NCI-H2227 (cell line): ENCODE data around the gene RXFP4.
"Not testable (repeated sequence)": the region's sequence is repeated elsewhere in the genome, so short reads cannot be mapped to it uniquely, and the experiment has no call there.

Experiments used
- DNase-seq: peaks from one replicate; lab custom pipeline; 2025; ENCODE audit not compliant: unreplicated experiment; lab: John Stamatoyannopoulos, UW

RXFP4 gene, protein sequence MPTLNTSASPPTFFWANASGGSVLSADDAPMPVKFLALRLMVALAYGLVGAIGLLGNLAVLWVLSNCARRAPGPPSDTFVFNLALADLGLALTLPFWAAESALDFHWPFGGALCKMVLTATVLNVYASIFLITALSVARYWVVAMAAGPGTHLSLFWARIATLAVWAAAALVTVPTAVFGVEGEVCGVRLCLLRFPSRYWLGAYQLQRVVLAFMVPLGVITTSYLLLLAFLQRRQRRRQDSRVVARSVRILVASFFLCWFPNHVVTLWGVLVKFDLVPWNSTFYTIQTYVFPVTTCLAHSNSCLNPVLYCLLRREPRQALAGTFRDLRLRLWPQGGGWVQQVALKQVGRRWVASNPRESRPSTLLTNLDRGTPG

DNA sequence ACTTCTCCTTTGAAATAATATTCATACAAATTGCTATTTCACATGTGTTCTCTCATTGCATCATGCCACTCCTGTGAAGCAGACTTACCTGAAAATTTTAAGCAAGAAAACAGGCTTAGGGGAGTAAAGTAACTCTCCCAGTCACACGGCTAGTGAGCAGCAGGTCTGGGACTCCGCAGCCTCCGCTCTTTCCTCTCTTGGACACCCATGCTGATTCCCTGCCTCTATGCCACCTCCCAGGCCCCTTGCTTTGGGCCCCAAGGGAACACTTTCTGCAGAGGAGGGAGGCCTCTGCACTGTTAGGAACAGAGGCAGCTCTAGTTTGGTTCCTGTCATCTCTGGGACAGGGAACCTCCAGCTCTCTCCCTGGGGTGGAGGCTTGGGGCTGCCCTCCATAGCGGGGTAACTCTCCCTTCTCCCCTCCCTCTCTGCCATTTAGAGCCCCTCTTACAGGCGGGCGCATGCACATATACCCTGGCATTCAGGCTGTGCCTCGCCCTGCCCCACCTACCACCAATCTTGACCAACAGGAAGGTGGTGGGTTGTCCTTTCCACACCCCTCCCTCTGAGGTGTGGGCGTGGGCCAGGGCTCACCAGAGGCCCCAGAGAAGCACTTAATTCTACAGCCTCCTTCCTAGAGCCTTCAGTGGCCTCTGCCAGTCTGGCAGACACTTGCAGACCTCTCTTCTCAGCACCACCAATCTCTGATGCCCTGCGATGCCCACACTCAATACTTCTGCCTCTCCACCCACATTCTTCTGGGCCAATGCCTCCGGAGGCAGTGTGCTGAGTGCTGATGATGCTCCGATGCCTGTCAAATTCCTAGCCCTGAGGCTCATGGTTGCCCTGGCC is at the start of gene RXFP4:
Gene RXFP4, plus strand, starts transcription at position 646 of the 852 bp plus-strand sequence. Its CDS starts 72 bp downstream, at position 718.
- peak; percentile 23 for DNase-seq

DNA sequence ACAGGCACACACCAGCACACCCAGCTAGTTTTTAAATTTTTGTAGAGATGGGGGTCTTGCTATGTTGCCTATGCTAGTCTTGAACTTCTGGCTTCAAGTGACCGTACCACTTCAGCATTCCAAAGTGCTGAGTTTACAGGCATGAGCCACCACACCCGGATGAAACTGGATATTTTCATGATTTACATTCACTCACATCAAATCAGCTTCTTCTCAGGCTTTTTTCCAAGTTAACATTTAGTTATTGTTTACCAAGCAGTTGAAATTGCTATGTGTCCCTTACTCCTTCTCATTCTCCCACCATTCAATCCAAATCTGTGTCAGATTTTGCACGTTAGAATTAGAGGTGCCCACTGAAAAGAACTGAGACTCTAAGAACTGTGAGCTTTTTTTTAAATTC is 48.6 kb upstream of the RXFP4 start:
- DNase-seq, result no peak

DNA sequence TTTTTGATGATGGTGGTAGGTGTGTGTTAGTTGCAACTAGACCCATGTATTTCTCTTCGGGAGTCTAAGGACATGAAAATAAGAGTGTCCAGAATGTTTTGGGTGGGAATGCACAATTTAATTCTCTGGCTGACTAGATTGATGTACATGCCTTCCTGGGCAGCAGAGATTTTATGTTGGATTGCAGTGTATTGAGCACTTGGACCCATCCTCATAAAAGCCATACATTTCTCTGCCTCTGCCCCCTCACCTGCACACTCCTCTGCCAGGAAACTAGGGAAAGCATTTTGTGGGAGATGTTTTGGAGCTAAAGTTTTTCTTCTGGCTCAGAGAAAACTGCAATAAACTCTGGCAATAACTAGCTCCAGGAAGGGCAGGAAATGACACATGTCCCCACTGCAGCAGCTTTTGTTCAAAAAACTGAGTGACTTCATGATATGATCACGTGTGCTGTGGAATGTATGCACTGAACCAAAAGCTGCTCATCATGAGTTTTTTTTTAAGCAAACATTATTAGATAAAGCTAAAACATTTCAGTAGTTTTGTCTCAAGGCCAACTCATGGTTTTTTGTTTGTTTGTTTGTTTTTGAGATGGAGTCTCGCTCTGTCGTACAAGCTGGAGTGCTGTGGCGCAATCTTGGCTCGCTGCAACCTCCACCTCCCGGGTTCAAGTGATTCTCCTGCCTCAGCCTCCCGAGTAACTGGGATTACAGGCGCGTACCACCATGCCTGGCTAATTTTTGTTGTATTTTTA is 47.9 kb upstream of the RXFP4 start:
- no peak for DNase-seq

DNA sequence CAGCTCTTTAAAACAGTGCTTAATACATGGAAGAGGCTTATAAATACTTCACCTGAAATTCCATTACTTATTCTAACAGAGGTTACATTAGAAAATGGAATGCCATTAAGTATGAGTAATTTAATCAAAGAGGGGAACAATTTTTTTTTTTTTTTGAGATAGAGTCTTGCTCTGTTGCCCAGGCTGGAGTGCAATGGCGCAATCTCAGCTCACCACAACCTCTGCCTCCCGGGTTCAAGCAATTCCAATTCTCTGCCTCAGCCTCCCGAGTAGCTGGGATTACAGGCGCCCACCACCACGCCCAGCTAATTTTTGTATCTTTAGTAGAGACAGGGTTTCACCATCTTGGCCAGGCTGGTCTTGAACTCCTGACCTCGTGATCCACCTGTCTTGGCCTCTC is 45.8 kb upstream of the RXFP4 start:
- not testable (repeated sequence) for DNase-seq

DNA sequence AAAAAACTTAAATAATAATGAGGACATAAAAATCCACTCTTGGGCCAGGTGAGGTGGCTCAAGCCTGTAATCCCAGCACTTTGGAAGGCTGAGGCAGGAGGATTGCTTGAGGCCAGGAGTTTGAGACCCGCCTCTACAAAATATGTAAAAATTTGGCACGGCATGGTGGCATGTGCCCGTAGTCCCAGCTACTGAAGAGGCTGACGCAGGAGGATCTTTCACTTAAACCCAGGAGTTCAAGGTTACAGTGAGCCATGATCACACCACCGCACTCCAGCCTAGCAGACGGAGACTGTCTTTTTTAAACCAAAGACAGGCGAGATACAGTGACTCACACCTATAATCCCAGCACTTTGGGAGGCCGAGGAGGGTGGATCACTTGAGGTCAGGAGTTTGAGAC is 45.0 kb upstream of the RXFP4 start:
- not testable (repeated sequence) for DNase-seq

DNA sequence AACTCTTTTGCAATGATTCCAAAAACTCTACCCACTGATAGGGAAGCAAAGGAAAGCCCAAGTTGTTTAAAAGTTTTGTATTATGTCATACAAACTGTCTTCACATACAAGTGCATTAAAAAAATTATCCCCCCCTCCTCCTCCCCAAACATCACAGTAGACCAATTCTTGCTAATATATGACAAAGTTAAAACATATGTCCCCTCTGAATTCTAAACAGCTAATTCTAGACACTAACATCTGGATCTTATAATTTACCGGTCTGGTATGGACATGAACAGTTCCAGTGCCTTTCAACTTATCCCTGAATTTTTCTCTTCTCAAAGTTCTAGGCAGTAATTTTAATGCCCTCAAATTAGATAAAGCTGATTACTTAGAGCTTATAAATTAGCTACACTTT is 43.7 kb upstream of the RXFP4 start:
- DNase-seq, result no peak

DNA sequence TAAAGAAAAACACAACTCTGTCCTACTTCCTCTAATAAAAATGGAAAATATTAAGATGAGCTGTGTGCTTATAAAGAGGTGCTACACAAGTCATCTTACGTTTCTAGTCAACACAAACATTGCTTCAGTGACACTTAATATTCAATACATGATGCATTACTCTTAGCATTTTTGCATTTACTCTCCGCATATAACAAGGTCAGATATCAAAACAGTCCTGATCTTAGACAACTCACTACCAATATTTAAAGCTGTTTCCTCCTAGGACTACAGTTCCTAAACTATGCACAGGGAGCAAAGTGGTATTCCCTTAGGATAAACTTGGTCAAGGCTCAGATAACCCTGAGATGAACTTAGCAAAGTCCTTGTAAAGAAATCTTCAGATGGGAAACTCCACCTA is 42.5 kb upstream of the RXFP4 start:
- no peak for DNase-seq

DNA sequence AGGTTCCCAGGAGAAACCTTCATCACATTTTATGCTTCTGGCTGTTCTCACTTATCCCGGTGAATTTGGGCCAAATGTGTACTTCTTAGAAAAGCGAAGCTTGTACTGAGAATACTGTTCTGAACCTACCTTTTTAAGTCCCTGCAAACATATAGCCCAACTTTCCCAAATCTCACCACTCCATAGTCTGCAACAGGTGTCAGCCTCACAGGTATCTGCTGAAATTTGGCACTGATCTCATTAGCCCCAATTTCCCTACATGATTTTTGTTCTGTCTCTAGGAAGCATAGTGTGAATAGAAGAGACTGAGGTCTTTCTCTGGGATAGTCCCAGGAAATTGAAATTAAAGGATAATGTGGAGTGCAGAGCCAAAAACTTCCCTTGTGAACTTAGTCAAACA is 41.8 kb upstream of the RXFP4 start:
- no peak for DNase-seq

DNA sequence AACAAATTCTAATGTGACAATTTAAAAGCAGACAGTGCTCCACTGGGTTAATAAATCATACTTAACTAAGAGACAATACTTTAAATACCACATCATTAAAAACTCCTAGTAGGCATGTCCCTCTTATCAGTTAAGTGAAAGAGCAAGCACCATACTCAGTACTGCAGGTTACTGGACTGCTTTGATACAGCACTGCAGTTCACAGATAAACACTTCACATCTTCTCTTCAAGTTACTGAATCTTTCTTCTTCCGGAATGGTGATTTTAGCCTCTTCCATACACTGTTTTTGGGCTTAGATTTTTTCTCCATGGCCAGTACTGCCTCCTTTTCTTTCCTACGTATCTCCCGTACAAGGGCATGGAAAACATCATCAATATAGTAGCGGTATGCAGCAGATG is 41.3 kb upstream of the RXFP4 start:
- DNase-seq, result no peak

DNA sequence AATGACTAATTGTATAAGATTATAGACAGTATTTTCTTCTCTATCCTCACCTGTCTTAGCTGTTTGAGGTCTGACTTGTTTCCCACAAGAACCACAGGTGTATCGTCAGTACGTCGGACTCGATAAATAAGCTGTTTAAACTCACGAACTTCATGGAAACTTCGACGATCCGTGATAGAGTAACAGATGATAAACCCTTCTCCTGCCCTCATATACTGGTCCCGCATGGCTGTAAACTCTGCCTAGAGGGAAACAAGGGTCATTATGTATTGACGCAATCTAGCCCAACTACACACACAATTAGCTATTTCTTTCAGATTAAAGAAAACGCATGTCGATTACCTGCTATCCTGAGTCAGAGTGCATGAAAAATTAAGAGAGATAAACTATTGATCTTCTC is 37.2 kb upstream of the RXFP4 start:
- DNase-seq, result no peak

DNA sequence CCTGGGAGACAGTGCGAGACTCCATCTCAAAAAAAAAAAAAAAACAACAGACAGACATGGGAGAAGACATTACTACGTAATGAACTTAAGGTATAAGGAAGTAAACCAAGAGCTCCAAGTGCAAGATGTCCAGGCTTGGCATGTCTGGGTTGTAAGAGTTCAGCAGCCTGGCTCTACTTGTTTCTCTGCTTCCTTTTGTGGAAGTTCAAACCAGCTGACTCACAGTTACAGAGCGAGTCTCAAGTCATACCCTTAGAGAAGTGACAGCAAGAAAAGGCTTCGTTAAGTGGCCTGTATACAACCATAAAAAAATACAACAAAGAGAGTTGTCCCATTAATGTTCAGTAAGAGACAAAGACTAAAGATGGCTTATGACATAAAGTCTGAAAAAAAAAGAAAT is 31.5 kb upstream of the RXFP4 start:
- DNase-seq, result no peak

DNA sequence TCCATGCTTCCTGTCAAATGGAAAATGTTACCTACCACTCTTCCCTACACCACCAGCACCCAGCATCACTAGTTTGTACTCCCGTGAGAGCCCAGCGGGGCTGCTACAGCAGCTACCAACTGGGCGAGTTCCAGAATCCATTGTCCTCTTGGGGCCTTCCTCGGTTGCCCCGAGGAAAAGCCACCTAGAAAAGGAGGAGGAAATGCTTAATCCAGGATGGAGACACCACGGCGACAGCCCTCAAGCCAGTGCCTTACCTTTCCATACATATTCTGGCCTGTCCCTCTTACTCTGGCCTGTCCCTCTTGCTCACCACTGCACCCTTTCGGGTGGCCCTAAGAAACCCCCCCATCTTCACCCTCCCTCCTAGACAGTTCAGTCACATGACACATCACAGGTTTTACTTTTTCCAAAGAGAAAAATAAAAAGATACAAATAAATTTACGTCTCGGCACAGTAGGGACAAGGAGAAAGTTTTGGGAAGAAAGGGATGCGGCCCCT is 30.8 kb upstream of the RXFP4 start:
- DNase-seq, result peak; percentile 47

DNA sequence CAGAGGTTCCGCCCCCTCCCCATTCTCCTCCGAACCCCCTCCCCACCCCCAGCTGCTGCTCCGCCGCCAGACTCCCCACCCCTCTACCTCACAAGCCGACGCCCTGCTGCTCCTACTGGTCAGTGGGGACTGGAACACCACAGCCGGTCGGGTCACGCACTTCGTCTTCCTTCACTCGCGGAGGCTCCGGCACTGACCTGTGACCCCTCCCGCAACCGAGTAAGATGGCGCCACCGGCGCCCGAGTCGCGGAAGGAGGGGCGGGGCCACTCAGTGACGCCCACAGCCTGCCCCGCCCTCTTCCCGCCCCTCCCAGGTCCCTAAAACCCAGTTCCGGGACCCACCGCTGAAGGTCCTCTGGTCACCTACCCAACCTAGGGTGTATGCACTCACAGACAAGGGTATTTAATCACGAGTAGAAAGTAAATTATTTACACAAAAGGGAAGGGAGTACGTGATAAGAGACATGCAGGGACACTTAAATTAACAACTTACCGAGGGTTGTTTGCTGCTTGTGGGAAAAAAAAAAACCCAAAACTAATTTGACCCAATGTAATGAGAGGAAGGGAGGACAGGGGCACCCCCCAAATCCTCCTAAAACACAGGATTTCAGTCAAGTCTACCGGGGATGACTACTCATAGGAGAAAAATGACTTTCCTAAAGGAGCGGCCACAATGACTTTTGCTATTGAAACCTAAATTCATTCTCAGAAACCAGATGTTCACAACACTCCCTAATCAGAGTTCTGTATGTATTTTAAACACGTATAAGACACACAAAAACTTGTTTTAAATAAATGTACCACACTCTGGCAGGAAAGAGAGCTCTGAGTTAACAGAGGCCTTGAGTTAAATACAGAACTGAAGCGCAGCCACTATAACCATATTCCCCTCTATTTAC is 30.0 kb upstream of the RXFP4 start, which contains the start of gene RIT1:
Gene RIT1, minus strand, starts transcription at position 194 of the 900 bp plus-strand sequence. CDS start 588 bp downstream, outside the sequence.
- peak; percentile 85 for DNase-seq

DNA sequence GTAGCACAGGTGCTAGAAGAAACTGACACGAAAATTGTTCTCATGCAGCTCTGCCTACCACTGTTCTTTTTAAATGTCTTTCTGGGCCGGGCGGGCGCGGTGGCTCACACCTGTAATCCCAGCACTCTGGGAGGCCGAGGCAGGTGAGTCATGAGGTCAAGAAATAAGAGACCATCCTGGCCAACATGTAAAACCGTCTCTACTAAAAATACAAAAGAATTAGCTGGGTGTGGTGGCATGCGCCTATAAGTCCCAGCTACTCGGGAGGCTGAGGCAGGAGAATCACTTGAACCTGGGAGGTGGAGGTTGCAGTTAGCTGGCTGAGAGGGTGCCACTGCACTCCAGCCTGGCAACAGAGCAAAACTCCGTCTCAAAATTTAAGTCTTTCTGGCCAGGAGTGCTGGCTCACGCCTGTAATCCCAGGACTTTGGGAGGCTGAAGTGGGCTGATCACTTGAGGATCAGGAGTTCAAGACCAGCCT is 29.3 kb upstream of the RXFP4 start:
- no peak for DNase-seq

DNA sequence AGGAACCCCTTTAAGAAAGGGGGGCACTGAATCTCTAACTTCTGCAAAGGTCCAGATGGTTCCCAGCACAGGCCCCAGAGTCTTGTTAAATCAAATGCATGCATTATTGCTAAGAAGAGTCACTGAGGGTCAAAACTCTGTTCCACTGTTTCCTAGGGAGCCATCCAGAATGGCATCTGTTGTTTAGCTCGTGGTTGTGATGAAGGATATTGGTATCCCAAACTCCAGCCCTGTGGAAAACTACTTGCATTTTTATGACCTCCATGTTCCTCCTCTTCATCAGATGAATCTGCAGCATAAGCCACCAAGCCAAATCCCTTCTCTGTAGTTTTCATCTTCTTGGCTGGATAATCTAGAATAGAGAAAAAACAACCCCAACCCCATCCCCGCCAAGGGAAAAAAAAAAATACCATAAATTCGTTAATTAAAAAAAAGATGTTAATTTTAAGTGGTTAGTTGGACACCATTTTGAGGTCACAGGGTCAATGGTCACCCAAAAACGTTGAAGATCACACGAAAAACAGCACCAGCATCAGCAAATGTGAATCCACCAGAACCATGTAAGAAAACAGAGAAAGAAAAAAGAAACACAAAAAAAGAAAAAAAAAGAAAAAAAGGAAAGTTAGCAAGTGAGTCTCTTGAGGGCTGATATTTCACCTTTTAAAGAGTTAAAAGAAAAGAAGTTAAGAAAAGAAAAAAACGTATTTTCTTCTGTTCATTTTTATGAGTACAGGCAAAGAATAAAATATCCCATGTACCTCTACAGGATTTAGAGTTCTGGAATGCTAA is 27.3 kb upstream of the RXFP4 start:
- no peak for DNase-seq

DNA sequence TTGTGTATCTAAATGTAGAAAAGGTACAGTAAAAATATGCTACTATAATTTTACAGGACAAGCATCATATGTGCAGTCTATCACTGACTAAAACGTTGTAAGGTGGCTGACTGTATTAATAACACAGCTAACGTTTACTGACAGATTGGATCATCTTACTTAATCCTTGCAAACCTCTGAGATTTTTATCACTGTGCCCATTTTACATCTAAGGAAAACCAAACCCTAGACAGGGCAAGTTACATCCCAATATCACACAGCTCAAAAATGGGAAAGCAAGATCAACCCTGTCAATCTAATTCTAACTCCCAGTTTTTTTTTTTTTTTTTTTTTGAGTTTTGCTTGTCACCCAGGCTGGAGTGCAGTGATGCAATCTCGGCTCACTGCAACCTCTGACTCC is 22.8 kb upstream of the RXFP4 start:
- no peak for DNase-seq

DNA sequence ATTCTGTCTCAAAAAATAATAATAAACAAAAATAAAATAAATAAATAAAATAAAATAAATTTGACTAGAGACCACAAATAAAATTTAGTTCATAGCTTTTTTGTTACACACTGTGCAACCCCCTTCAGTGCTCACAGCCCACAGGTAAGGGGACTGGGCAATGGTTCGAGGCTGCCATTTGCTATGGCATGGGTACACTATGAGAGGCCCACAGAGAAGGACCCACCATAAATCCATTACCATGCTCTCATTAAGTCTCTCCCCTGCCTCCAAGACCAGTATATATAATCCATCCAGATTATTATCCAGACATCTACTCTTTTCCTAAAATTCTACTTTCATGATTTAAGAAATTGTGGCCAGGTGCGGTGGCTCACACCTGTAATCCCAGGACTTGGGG is 21.6 kb upstream of the RXFP4 start:
- no peak for DNase-seq

DNA sequence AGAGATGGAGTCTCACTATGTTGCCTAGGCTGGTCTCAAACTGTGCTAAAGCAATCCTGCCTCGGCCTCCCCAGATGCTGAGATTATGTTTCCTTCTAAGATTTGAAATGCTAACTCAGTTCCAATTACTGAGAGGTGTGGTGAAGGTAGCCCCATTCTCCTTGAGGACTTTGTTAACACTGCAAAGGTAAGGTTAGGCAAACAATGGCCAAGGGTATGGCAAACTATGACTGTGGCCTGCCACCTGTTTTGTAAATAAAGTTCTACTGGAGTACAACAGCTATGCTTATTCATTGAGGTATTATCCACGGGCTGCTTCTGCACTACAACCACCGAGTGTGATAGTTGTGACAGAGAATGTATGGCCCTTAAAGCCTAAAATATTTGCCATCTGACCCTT is 20.7 kb upstream of the RXFP4 start:
- DNase-seq, result no peak

DNA sequence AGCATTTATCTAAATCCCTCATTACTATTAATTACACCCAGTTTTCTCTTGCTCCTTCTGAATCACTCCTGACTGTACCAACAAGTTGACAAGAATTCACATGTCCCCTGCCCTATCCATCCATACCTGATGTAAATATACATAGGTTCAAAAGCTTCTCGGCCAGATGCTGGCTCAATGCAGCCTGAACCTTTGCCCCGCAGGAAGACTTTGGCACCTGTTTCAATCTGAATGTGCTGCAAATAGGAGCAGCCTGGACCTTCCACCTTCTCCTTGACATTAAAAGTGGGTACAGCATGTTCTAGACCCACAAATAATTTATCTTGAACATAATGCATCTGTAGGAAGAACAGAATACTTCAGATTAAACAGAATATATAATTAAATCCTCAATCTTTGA is 15.9 kb upstream of the RXFP4 start:
- DNase-seq, result no peak
